K562 (cell line): ENCODE measurements around the gene DNASE1L2. TPM values are rescaled to one million over a fixed set of nuclear protein-coding genes. Genes with fewer than 3 reads are reported as not detected.

Experiments
- FOSL1 ChIP-seq: fragments of 200-800 bp; sonication (Bioruptor generic); conservative IDR thresholded peaks from 2 replicates; pipeline ENCODE4 v1.6.1; 2016; ENCODE audit warnings: missing genetic modification characterization, missing compliant biosample characterization
- GABPB1 ChIP-seq: sonication (generic); formaldehyde crosslinking; IDR thresholded peaks from 2 replicates; pipeline ENCODE4 v1.8.0; 2022; ENCODE audit warnings: mild to moderate bottlenecking, missing genetic modification reagents
- NR2F6 ChIP-seq: fragments of 450-650 bp; formaldehyde crosslinking; IDR thresholded peaks from 2 replicates; pipeline ENCODE4 v1.4.0; 2020; ENCODE audit warnings: mild to moderate bottlenecking
- PTTG1 ChIP-seq: fragments of 450-650 bp; IDR thresholded peaks from 2 replicates; pipeline ENCODE4 v1.6.1; 2016; ENCODE audit warnings: low read depth, mild to moderate bottlenecking, missing genetic modification characterization, missing compliant biosample characterization
- ZBTB43 ChIP-seq: sonication (generic); formaldehyde crosslinking; IDR thresholded peaks from 2 replicates; pipeline ENCODE4 v1.8.0; 2023; ENCODE audit warnings: mild to moderate bottlenecking, missing genetic modification reagents
- ZNF764 ChIP-seq: fragments of 250-450 bp; sonication (Bioruptor Pico); IDR thresholded peaks from 2 replicates; pipeline ENCODE4 v1.4.0; 2020; ENCODE audit warnings: low read depth, mild to moderate bottlenecking, moderate library complexity
- polyA plus RNA-seq, 8 experiments: library from polyadenylated mRNA; depleted of rRNA in 4 of 8; stranded (reverse) in 5 of 8; unstranded in 3 of 8; fragments of >200 nt; fragmentation: Nextera tagmentation in 2 of 8; fragmentation: Illumina TruSeq in 1 of 8; extraction: Ambion mirVana in 2 of 8; extraction: Trizol in 1 of 8; gene quantifications; 2 replicates each; pipeline versions ENCODE4 v1.2.1 to v1.2.3, GENCODE V29; 2011 to 2014; ENCODE audit warnings: inconsistent platforms in 1 of 8, missing spikeins in 1 of 8
- total RNA-seq, 7 experiments: library from RNA; depleted of rRNA in 6 of 7; stranded (reverse); fragments of >200 nt in 6 of 7; fragmentation: Illumina TruSeq in 2 of 7; extraction: Trizol in 2 of 7; gene quantifications; 2 replicates each; pipeline versions ENCODE4 v1.2.1 to v1.2.3, GENCODE V29; 2011 to 2021; ENCODE audit warnings: low replicate concordance in 1 of 7
- TF ChIP-seq, protein P1 (sequence below): fragments of 450-650 bp; IDR thresholded peaks from 2 replicates; pipeline ENCODE4 v1.6.1; 2016; ENCODE audit warnings: low read depth
- TF ChIP-seq, protein P2 (sequence below): fragments of 250-450 bp; sonication (Bioruptor Pico); IDR thresholded peaks from 2 replicates; pipeline ENCODE4 v1.5.0; 2020; ENCODE audit warnings: mild to moderate bottlenecking, borderline replicate concordance

Gene DNASE1L2
- total and polyA plus RNA-seq, 9 of the 15 experiments (the other 6 are each of a cell fraction or from before 2014, with no cell fraction given): 0.08 to 2.7 (median 1.7) TPM; not detected in 1

- TF ChIP-seq, protein P1, sequence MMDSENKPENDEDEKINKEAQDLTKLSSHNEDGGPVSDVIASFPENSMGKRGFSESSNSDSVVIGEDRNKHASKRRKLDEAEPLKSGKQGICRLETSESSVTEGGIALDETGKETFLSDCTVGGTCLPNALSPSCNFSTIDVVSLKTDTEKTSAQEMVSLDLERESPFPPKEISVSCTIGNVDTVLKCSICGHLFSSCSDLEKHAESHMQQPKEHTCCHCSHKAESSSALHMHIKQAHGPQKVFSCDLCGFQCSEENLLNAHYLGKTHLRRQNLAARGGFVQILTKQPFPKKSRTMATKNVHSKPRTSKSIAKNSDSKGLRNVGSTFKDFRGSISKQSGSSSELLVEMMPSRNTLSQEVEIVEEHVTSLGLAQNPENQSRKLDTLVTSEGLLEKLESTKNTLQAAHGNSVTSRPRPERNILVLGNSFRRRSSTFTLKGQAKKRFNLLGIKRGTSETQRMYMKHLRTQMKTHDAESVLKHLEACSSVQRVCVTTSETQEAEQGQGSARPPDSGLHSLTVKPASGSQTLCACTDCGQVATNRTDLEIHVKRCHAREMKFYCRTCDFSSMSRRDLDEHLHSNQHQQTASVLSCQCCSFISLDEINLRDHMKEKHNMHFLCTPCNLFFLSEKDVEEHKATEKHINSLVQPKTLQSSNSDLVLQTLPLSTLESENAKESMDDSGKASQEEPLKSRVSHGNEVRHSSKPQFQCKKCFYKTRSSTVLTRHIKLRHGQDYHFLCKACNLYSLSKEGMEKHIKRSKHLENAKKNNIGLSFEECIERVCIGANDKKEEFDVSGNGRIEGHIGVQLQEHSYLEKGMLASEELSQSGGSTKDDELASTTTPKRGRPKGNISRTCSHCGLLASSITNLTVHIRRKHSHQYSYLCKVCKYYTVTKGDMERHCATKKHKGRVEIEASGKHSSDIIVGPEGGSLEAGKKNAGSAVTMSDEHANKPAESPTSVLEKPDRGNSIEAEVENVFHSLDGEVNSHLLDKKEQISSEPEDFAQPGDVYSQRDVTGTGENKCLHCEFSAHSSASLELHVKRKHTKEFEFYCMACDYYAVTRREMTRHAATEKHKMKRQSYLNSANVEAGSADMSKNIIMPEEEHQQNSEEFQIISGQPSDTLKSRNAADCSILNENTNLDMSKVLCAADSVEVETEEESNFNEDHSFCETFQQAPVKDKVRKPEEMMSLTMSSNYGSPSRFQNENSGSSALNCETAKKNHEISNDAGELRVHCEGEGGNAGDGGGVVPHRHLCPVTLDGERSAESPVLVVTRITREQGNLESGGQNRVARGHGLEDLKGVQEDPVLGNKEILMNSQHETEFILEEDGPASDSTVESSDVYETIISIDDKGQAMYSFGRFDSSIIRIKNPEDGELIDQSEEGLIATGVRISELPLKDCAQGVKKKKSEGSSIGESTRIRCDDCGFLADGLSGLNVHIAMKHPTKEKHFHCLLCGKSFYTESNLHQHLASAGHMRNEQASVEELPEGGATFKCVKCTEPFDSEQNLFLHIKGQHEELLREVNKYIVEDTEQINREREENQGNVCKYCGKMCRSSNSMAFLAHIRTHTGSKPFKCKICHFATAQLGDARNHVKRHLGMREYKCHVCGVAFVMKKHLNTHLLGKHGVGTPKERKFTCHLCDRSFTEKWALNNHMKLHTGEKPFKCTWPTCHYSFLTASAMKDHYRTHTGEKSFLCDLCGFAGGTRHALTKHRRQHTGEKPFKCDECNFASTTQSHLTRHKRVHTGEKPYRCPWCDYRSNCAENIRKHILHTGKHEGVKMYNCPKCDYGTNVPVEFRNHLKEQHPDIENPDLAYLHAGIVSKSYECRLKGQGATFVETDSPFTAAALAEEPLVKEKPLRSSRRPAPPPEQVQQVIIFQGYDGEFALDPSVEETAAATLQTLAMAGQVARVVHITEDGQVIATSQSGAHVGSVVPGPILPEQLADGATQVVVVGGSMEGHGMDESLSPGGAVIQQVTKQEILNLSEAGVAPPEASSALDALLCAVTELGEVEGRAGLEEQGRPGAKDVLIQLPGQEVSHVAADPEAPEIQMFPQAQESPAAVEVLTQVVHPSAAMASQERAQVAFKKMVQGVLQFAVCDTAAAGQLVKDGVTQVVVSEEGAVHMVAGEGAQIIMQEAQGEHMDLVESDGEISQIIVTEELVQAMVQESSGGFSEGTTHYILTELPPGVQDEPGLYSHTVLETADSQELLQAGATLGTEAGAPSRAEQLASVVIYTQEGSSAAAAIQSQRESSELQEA: peak; percentile 60; the same call in 1 of the 2 replicates
- TF ChIP-seq ZNF764 (CRISPR knock-in tag) (no peak), PTTG1 (tag) (no peak), FOSL1 (tag) (0 out of 2 replicates have a peak, but pooled peaks have one; percentile 34), GABPB1 (CRISPR knock-in tag) (peak; percentile 73; the same call in 1 of the 2 replicates), ZBTB43 (CRISPR knock-in tag) (no peak), NR2F6 (CRISPR knock-in tag) (no peak)
- TF ChIP-seq, protein P2, sequence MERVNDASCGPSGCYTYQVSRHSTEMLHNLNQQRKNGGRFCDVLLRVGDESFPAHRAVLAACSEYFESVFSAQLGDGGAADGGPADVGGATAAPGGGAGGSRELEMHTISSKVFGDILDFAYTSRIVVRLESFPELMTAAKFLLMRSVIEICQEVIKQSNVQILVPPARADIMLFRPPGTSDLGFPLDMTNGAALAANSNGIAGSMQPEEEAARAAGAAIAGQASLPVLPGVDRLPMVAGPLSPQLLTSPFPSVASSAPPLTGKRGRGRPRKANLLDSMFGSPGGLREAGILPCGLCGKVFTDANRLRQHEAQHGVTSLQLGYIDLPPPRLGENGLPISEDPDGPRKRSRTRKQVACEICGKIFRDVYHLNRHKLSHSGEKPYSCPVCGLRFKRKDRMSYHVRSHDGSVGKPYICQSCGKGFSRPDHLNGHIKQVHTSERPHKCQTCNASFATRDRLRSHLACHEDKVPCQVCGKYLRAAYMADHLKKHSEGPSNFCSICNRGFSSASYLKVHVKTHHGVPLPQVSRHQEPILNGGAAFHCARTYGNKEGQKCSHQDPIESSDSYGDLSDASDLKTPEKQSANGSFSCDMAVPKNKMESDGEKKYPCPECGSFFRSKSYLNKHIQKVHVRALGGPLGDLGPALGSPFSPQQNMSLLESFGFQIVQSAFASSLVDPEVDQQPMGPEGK: no peak
These were observed 12.9 kb upstream of the DNASE1L2 start, which contains the start of gene E4F1 (continued) for GRCh38 chr16:2223221-2223941.
